Measurements from ENCODE around the gene OR1K1. TPM values are rescaled to one million over a fixed set of nuclear protein-coding genes. Genes with fewer than 3 reads are reported as not detected.

OR1K1 gene
- total RNA-seq, 1 experiment from 2014 or later: not detected

DNA sequence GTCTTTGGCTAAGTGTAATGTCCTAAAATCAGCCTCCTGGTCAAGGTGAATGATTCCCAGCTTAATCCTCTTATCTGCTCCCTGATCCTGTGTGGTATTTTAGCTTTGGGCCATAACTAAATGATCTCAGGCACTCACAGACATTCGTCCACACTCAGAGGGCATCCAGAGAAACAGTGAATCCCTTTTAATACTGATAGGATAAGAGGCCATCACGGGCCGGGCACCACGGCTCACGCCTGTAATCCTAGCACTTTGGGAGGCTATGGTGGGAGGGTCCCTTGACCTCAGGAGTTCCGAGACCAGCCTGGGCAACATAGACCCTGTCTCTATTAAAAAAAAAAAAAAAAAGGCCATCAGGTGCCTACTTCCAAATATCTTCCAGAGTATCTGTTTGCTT, 22.1 kb downstream of the OR1K1 start:
- no peak overlapping the region for H3K27ac ChIP-seq (ENCODE audit: low read depth, low read length)
- no peaks in the 10 kb centered on the region for H4K20me1 ChIP-seq (ENCODE audit: insufficient read depth)
- no peak overlapping the region for H3K9ac ChIP-seq (ENCODE audit: low read length)
- no TSS peak for BruUV-seq (replicated peaks)
- H3K9me2 ChIP-seq (ENCODE audit: insufficient read depth): no peaks in the 10 kb centered on the region
- intact Hi-C loops (cut with micrococcal nuclease): no loop called here
- H3K9me3 ChIP-seq (ENCODE audit: control insufficient read depth in 1 of 2, insufficient read depth in 1 of 2, low read depth in 1 of 2, low read length in 2 of 2): no peaks in the 10 kb centered on the region
- H3K79me2 ChIP-seq (ENCODE audit: insufficient read depth, low read length): peaks cover 23% of the 10 kb centered on the region
- no peaks in the 10 kb centered on the region for H3K27me3 ChIP-seq (ENCODE audit: insufficient read depth, low read length)
- ATAC-seq: no peak
- H3K4me2 ChIP-seq (ENCODE audit: low read length): no peak overlapping the region
- TF ChIP-seq, protein P1, sequence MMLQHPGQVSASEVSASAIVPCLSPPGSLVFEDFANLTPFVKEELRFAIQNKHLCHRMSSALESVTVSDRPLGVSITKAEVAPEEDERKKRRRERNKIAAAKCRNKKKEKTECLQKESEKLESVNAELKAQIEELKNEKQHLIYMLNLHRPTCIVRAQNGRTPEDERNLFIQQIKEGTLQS (IDR thresholded peaks at IDR 0.05): no peak
- no peak for TF ChIP-seq JUND (IDR thresholded peaks at IDR 0.05)
- TF ChIP-seq, protein P2, sequence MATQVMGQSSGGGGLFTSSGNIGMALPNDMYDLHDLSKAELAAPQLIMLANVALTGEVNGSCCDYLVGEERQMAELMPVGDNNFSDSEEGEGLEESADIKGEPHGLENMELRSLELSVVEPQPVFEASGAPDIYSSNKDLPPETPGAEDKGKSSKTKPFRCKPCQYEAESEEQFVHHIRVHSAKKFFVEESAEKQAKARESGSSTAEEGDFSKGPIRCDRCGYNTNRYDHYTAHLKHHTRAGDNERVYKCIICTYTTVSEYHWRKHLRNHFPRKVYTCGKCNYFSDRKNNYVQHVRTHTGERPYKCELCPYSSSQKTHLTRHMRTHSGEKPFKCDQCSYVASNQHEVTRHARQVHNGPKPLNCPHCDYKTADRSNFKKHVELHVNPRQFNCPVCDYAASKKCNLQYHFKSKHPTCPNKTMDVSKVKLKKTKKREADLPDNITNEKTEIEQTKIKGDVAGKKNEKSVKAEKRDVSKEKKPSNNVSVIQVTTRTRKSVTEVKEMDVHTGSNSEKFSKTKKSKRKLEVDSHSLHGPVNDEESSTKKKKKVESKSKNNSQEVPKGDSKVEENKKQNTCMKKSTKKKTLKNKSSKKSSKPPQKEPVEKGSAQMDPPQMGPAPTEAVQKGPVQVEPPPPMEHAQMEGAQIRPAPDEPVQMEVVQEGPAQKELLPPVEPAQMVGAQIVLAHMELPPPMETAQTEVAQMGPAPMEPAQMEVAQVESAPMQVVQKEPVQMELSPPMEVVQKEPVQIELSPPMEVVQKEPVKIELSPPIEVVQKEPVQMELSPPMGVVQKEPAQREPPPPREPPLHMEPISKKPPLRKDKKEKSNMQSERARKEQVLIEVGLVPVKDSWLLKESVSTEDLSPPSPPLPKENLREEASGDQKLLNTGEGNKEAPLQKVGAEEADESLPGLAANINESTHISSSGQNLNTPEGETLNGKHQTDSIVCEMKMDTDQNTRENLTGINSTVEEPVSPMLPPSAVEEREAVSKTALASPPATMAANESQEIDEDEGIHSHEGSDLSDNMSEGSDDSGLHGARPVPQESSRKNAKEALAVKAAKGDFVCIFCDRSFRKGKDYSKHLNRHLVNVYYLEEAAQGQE (IDR thresholded peaks at IDR 0.05; ENCODE audit: low read depth): no peak
- no peak for TF ChIP-seq TCF7L2 (IDR thresholded peaks at IDR 0.05; ENCODE audit: borderline replicate concordance, extremely low read depth, insufficient read depth, insufficient read length)
- no peak for TF ChIP-seq POLR2AphosphoS5 (IDR thresholded peaks at IDR 0.05; ENCODE audit: low read depth, low read length)
- no peak for TF ChIP-seq RAD21 (IDR thresholded peaks at IDR 0.05; ENCODE audit: low read depth)
- TF ChIP-seq ZNF274 (IDR thresholded peaks at IDR 0.05; ENCODE audit: low read depth, low read length): no peak
- no peak for TF ChIP-seq CEBPB (IDR thresholded peaks at IDR 0.05; ENCODE audit: low read depth)
- no peak for TF ChIP-seq SP1 (IDR thresholded peaks at IDR 0.05; ENCODE audit: low read depth)
- no peak for TF ChIP-seq POLR2A (IDR thresholded peaks at IDR 0.05; ENCODE audit: borderline replicate concordance, extremely low read depth, insufficient read depth, insufficient read length)
- TF ChIP-seq, protein P3, sequence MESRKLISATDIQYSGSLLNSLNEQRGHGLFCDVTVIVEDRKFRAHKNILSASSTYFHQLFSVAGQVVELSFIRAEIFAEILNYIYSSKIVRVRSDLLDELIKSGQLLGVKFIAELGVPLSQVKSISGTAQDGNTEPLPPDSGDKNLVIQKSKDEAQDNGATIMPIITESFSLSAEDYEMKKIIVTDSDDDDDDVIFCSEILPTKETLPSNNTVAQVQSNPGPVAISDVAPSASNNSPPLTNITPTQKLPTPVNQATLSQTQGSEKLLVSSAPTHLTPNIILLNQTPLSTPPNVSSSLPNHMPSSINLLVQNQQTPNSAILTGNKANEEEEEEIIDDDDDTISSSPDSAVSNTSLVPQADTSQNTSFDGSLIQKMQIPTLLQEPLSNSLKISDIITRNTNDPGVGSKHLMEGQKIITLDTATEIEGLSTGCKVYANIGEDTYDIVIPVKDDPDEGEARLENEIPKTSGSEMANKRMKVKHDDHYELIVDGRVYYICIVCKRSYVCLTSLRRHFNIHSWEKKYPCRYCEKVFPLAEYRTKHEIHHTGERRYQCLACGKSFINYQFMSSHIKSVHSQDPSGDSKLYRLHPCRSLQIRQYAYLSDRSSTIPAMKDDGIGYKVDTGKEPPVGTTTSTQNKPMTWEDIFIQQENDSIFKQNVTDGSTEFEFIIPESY (IDR thresholded peaks at IDR 0.05; ENCODE audit: extremely low read depth, insufficient replicate concordance, low read length): no peak
- no peak for TF ChIP-seq EZH2 (IDR thresholded peaks at IDR 0.05)
- TF ChIP-seq EGR1 (IDR thresholded peaks at IDR 0.05; ENCODE audit: low read depth): no peak
- TF ChIP-seq EZH2phosphoT487 (IDR thresholded peaks at IDR 0.05; ENCODE audit: borderline replicate concordance): no peak
- no peak for TF ChIP-seq MAX (IDR thresholded peaks at IDR 0.05)
- TF ChIP-seq YY1 (IDR thresholded peaks at IDR 0.05; ENCODE audit: extremely low read depth, insufficient replicate concordance, low read depth, low read length): no peak
- no peak for TF ChIP-seq SRF (IDR thresholded peaks at IDR 0.05; ENCODE audit: low read depth)
- TF ChIP-seq ELF1 (IDR thresholded peaks at IDR 0.05; ENCODE audit: borderline replicate concordance, low read depth): no peak
- no peak for DNase-seq (ENCODE audit: low read depth, low spot score)
- RAD21 ChIA-PET (ENCODE audit: low non-redundant PET in 1 of 2, low total read pairs in 2 of 2, uncharacterized antibody in 2 of 2, unreplicated experiment in 2 of 2): no interaction called here
- H3K4me3 ChIP-seq (replicated peaks in 1 of 2; ENCODE audit: low read depth in 1 of 2, low read length in 2 of 2): no peak overlapping the region
- H3K36me3 ChIP-seq (ENCODE audit: control insufficient read depth in 1 of 2, insufficient read depth in 2 of 2, low read length in 2 of 2): peaks cover 17 to 19% of the 10 kb centered on the region in 2 experiments; a peak in 3 of 4 replicates
- H2AFZ ChIP-seq (ENCODE audit: low read depth, low read length, poor library complexity, severe bottlenecking): no peak overlapping the region
- CTCF ChIA-PET: no interaction called here
- H3K4me1 ChIP-seq (ENCODE audit: control insufficient read depth in 1 of 2, insufficient read depth in 2 of 2, low read length in 2 of 2): peaks cover 4 to 6% of the 10 kb centered on the region in 2 experiments; a peak in 3 of 4 replicates
- POLR2A ChIA-PET: no interaction called here

Measured in HCT116 (cell line).